ENCODE measurements around the gene PHLDB1.

Gene PHLDB1

GRCh38 chr11:118621784-118622375 lies 14.5 kb downstream of the PHLDB1 start:
- H3K9me3 Mint-ChIP-seq, result no peaks in the 10 kb centered on the region
- H3K4me1 Mint-ChIP-seq (ENCODE audit: low read depth), result peaks cover 37% of the 10 kb centered on the region
- H3K27ac Mint-ChIP-seq, result no peak overlapping the region
- intact Hi-C loops (cut with micrococcal nuclease), result no loop called here
- H3K36me3 Mint-ChIP-seq (ENCODE audit: low read depth), result no peaks in the 10 kb centered on the region
- H3K27me3 Mint-ChIP-seq, result peaks cover 17% of the 10 kb centered on the region
- H3K4me3 Mint-ChIP-seq, result peak overlapping the region; percentile 66

DNA sequence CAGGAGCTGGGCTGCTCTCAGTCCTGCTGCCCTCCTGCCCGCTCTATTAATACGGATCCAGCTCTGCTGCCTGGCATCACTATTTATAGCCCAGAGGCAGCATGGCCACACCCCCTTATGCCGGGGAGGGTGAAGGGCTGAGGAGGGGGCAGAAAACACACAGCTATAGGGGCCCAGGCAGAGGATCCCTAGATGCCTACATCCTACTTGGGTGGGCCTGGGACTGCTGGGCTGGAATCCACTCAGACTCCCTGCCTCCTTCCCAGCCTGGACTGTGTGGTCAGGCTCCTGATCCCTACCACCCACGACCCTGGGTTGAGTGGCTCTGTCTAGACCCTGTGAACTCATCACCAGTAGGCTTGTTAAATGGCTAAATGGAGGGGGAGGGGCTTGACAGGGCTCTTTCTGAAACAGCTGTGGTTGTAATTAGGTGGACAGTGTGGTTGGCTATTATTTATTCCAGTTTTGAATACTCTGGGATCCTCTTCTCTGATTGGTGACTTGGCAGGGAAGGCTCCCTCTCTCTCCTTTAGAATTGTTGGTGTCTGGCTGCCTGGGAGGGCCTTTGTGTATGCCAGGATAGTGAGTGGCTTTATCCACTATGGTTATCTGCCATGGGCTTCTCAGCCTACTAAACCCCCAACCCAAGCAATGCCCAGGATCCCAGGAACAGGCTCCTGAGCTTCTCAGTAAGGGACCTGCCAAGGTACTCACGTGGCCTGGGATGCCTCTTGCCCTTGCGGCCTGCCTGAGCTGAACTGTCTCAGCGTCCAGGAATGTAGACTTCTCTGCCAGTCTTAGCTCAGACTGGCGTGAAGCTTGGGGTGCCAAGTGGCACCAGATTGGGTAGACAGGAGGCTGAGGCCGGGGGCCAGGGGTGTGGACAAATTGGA lies 15.2 kb downstream of the PHLDB1 start:
- peaks cover 3% of the 10 kb centered on the region for H3K36me3 Mint-ChIP-seq (ENCODE audit: low read depth)
- no peak overlapping the region for H3K27ac Mint-ChIP-seq
- H3K27me3 Mint-ChIP-seq, result peaks cover 17% of the 10 kb centered on the region
- no peak overlapping the region for H3K4me3 Mint-ChIP-seq
- peaks cover 37% of the 10 kb centered on the region for H3K4me1 Mint-ChIP-seq (ENCODE audit: low read depth)
- H3K9me3 Mint-ChIP-seq, result no peaks in the 10 kb centered on the region
- intact Hi-C loops (cut with micrococcal nuclease), result no loop called here

DNA sequence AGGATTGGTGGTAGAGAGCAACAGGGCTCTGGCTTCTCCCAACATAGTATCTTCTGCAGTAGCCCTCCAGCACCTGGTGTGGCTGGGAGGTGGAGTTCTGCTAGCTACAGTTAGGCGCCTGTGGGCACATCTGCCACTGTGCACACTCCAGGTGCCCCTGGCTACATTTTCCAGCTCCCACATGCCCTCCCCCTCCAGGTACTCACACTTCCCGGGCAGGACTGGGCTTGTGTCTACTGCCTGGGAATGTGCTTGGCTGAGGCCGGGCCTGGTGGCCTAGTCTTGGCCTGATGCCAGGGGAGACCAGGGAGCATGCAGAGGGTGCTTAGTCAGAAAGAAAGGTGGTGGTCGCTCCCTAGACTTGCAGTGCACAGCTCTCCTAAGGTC lies 15.8 kb downstream of the PHLDB1 start:
- H3K4me1 Mint-ChIP-seq (ENCODE audit: low read depth), result peaks cover 34% of the 10 kb centered on the region
- peaks cover 9% of the 10 kb centered on the region for H3K36me3 Mint-ChIP-seq (ENCODE audit: low read depth)
- H3K4me3 Mint-ChIP-seq, result no peak overlapping the region
- intact Hi-C loops (cut with micrococcal nuclease), result no loop called here
- peaks cover 16% of the 10 kb centered on the region for H3K27me3 Mint-ChIP-seq
- H3K27ac Mint-ChIP-seq, result no peak overlapping the region
- H3K9me3 Mint-ChIP-seq, result no peaks in the 10 kb centered on the region

- Mint-ChIP-seq H3K9me3 (no peaks in the 10 kb centered on the region), H3K27me3 (peaks cover 12% of the 10 kb centered on the region), H3K4me1 (ENCODE audit: low read depth) (peaks cover 16% of the 10 kb centered on the region), H3K27ac (no peak overlapping the region), H3K36me3 (ENCODE audit: low read depth) (peaks cover 11% of the 10 kb centered on the region), H3K4me3 (no peak overlapping the region)
- intact Hi-C loops (cut with micrococcal nuclease), result no loop called here
These were observed 17.7 kb downstream of the PHLDB1 start for GRCh38 chr11:118625036-118625690.

DNA sequence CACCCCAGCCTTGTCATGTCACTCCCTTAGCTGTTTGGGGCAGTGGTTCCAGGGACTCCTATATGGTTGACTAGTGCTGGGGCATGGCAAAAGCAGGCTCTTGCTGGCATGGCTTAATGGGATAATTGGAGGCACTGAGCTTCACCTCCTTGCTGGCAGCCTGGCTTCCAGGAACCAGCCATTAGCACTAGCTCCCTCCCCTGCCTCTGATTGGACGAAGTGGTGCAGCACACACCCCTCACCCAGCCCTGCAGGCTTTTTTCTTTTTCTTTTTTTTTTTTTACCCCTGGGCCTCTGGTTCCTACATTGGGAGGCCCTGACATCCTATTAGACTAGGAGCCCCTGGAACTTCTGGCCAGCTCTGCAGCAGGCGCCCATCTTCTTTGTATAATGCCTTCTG lies 18.6 kb downstream of the PHLDB1 start:
- H3K4me1 Mint-ChIP-seq (ENCODE audit: low read depth), result peaks cover 8% of the 10 kb centered on the region
- H3K27me3 Mint-ChIP-seq, result peaks cover 8% of the 10 kb centered on the region
- intact Hi-C loops (cut with micrococcal nuclease), result no loop called here
- no peak overlapping the region for H3K4me3 Mint-ChIP-seq
- no peak overlapping the region for H3K27ac Mint-ChIP-seq
- H3K36me3 Mint-ChIP-seq (ENCODE audit: low read depth), result peaks cover 11% of the 10 kb centered on the region
- H3K9me3 Mint-ChIP-seq, result no peaks in the 10 kb centered on the region

GRCh38 chr11:118627566-118627965 lies 20.2 kb downstream of the PHLDB1 start:
- Mint-ChIP-seq H3K27me3 (peaks cover 1% of the 10 kb centered on the region), H3K4me3 (no peak overlapping the region), H3K27ac (no peak overlapping the region), H3K4me1 (ENCODE audit: low read depth) (no peaks in the 10 kb centered on the region), H3K36me3 (ENCODE audit: low read depth) (peaks cover 11% of the 10 kb centered on the region), H3K9me3 (no peaks in the 10 kb centered on the region)
- intact Hi-C loops (cut with micrococcal nuclease), result no loop called here

DNA sequence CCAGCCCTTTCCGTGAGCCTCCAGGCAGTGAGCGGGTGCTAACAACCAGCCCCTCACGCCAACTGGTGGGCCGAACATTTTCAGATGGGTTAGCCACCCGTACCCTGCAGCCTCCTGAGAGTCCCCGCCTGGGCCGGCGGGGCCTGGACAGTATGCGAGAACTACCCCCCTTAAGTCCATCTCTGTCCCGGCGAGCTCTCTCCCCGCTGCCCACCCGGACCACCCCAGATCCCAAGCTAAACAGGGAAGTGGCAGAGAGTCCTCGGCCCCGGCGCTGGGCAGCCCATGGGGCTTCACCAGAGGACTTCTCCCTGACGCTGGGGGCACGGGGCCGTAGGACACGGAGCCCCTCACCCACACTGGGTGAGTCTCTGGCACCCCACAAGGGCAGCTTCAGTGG lies 20.6 kb downstream of the PHLDB1 start:
- H3K4me1 Mint-ChIP-seq (ENCODE audit: low read depth), result no peaks in the 10 kb centered on the region
- no peak overlapping the region for H3K4me3 Mint-ChIP-seq
- peaks cover 11% of the 10 kb centered on the region for H3K36me3 Mint-ChIP-seq (ENCODE audit: low read depth)
- H3K27ac Mint-ChIP-seq, result no peak overlapping the region
- no peaks in the 10 kb centered on the region for H3K9me3 Mint-ChIP-seq
- H3K27me3 Mint-ChIP-seq, result peaks cover 3% of the 10 kb centered on the region
- intact Hi-C loops (cut with micrococcal nuclease), result no loop called here

- no peak overlapping the region for H3K4me3 Mint-ChIP-seq
- intact Hi-C loops (cut with micrococcal nuclease), result no loop called here
- H3K9me3 Mint-ChIP-seq, result no peaks in the 10 kb centered on the region
- H3K27ac Mint-ChIP-seq, result no peak overlapping the region
- H3K36me3 Mint-ChIP-seq (ENCODE audit: low read depth), result peaks cover 11% of the 10 kb centered on the region
- H3K4me1 Mint-ChIP-seq (ENCODE audit: low read depth), result no peaks in the 10 kb centered on the region
- H3K27me3 Mint-ChIP-seq, result peaks cover 3% of the 10 kb centered on the region
These were observed 21.0 kb downstream of the PHLDB1 start for GRCh38 chr11:118628432-118628831.

- Mint-ChIP-seq H3K36me3 (ENCODE audit: low read depth) (peaks cover 11% of the 10 kb centered on the region), H3K4me3 (no peak overlapping the region), H3K27me3 (peaks cover 7% of the 10 kb centered on the region), H3K9me3 (no peaks in the 10 kb centered on the region), H3K27ac (no peak overlapping the region), H3K4me1 (ENCODE audit: low read depth) (no peaks in the 10 kb centered on the region)
- intact Hi-C loops (cut with micrococcal nuclease), result no loop called here
These were observed 21.6 kb downstream of the PHLDB1 start for GRCh38 chr11:118628861-118629549.

DNA sequence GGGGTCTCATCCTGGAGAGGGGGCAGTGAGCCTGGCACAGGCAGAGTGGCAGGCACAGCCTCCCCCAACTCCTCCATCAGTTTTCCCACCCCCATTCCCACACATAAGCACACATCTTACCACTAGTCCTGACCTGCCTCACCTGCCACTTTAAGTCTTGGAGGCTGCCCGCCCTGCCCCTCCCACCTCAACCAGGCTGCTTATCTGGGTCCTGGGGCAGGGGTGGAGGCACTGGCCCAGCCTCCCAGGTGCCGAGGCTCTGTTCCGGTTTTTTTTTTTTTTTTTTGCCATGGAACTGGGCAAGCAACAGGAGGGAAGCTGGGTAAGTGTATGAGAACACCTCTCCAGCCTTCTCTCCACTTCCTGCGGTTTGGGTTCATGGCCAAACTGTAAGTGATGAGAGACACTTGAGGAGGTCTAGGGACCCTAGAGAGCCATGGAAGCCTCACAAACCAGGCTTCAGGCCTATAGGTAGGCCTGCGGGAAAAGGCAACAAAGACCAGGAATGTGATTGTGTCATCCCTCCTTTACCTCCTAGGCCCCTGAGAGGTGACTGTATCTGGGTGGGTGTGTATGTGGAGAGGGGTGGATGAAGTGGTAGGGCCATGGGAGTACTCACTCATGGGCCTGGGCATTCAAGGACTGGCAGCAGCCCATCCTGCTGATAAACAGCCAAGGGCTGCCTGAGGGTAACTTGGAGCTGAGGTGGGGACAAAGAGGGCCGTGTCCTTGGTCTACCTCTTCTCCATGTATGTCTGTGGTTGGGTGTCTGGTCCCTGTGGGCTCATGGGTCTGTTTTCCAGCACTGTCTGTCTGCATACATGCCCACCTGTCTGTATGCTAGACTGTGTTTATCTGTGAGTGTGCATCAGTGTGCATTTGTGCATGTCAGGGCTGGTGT lies 22.6 kb downstream of the PHLDB1 start:
- peaks cover 13% of the 10 kb centered on the region for H3K27me3 Mint-ChIP-seq
- H3K36me3 Mint-ChIP-seq (ENCODE audit: low read depth), result peaks cover 11% of the 10 kb centered on the region
- H3K27ac Mint-ChIP-seq, result no peak overlapping the region
- no peak overlapping the region for H3K4me3 Mint-ChIP-seq
- H3K4me1 Mint-ChIP-seq (ENCODE audit: low read depth), result no peaks in the 10 kb centered on the region
- no peaks in the 10 kb centered on the region for H3K9me3 Mint-ChIP-seq
- intact Hi-C loops (cut with micrococcal nuclease), result no loop called here

- intact Hi-C loops (cut with micrococcal nuclease), result no loop called here
- Mint-ChIP-seq H3K9me3 (no peaks in the 10 kb centered on the region), H3K4me1 (ENCODE audit: low read depth) (no peaks in the 10 kb centered on the region), H3K27me3 (peaks cover 23% of the 10 kb centered on the region), H3K27ac (no peak overlapping the region), H3K4me3 (no peak overlapping the region), H3K36me3 (ENCODE audit: low read depth) (peaks cover 11% of the 10 kb centered on the region)
These were observed 23.9 kb downstream of the PHLDB1 start for GRCh38 chr11:118631142-118631909.

DNA sequence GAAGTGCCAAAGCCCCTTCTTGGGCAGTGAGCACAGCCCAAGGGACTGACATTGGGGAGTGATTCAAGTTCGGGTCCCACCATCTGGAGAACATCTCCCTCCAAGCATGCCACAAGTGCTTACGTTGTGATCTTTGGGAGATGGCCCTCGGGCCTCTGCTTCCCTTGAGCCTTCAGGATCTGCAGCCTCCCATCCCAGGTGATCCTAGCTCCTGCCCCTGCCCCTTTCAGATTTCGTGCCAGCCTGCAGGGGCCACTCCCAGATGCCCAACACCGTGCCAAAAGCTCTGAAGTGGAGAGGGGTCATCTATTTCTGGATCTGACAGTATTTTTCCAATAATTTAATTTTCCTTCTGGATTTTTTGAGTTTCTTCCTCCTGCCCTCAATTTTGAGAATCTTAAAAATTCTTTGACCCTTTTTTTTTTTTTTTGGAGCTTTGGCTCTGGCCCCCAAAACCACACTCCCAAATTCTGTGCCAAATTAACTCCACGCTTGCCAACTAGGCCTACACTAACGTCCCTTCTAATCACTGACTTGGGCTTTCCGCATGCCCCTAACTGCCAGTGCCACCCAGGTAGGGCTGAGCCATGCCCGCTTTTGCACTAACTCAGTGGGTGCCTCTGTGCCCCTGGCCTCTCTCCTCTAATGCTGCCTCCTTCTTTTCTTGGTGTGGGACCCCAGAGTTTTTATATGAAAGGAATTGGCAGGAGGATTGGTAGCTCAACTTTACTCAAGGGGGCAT lies 25.3 kb downstream of the PHLDB1 start:
- peaks cover 7% of the 10 kb centered on the region for H3K36me3 Mint-ChIP-seq (ENCODE audit: low read depth)
- H3K9me3 Mint-ChIP-seq, result no peaks in the 10 kb centered on the region
- H3K4me3 Mint-ChIP-seq, result no peak overlapping the region
- intact Hi-C loops (cut with micrococcal nuclease), result no loop called here
- H3K27me3 Mint-ChIP-seq, result peaks cover 23% of the 10 kb centered on the region
- no peaks in the 10 kb centered on the region for H3K4me1 Mint-ChIP-seq (ENCODE audit: low read depth)
- H3K27ac Mint-ChIP-seq, result no peak overlapping the region
